Mesothelial cell of epicardium (in vitro differentiated cells): ENCODE results near the gene BCR. TPM values are rescaled to one million over a fixed set of nuclear protein-coding genes. Genes with fewer than 3 reads are reported as not detected.

Experiments
- DNase-seq, 2 experiments: peaks; one replicate each; pipeline ENCODE4 v3.0.0; 2021; ENCODE audit warnings: low spot score in 2 of 2; ENCODE audit not compliant: unreplicated experiment in 2 of 2
- H3K27ac Mint-ChIP-seq: 2 replicates; pipeline ENCODE4 v1.8.0; 2021; ENCODE audit warnings: mixed read lengths
- H3K27me3 Mint-ChIP-seq: 2 replicates; pipeline ENCODE4 v1.8.0; 2021; ENCODE audit warnings: low read depth, mixed read lengths
- H3K36me3 Mint-ChIP-seq: 2 replicates; pipeline ENCODE4 v1.8.0; 2021; ENCODE audit warnings: mixed read lengths
- H3K4me1 Mint-ChIP-seq: 2 replicates; pipeline ENCODE4 v1.8.0; 2021; ENCODE audit warnings: mixed read lengths
- H3K4me3 Mint-ChIP-seq: 2 replicates; pipeline ENCODE4 v1.8.0; 2021; ENCODE audit warnings: mild to moderate bottlenecking, moderate library complexity, mixed read lengths
- H3K9me3 Mint-ChIP-seq: 2 replicates; pipeline ENCODE4 v1.8.0; 2021; ENCODE audit warnings: mixed read lengths
- total RNA-seq: library from RNA; stranded (reverse); gene quantifications from 3 replicates; pipeline ENCODE4 v1.2.1, GENCODE V29; 2021
- TF ChIP-seq, protein P1 (sequence below): fragments of 200-600 bp; sonication (generic); IDR thresholded peaks from one replicate; pipeline ENCODE4 v1.5.0; 2021; ENCODE audit warnings: antibody characterized with exemption; ENCODE audit not compliant: unreplicated experiment

Gene BCR
- total RNA-seq, 1 donor from 2014 or later = 72.4 TPM

DNA sequence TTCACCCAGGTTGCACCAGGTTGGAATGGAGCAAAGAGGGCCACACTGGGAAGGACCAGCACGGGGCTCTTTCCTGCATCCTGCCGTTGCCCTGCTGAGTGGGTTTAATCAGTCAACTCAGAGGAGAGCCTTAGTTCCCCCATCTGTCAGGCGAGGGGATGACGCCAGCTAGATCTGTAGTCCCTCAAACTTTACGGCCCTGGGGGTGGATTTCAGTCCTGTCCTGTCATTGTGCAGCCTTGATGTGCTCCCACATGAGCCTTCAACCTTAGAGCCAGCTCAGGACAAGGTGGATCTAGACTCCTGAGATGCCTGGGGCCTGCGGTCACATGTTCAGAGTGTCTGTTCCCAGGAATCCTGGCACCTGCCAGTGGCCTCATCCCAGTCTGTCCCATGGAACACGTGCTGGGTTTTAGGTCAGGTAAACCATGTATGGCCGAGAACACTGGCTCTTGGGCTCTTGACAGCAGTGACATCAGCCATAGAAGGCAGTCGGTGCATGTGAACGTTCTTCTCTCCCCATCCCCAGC lies 104.3 kb downstream of the BCR start:
- no peaks in the 10 kb centered on the region for H3K27me3 Mint-ChIP-seq
- DNase-seq = no peak
- H3K4me3 Mint-ChIP-seq = no peak overlapping the region
- H3K4me1 Mint-ChIP-seq = no peaks in the 10 kb centered on the region
- H3K27ac Mint-ChIP-seq = no peak overlapping the region
- H3K36me3 Mint-ChIP-seq = peaks cover 5% of the 10 kb centered on the region
- TF ChIP-seq, protein P1, sequence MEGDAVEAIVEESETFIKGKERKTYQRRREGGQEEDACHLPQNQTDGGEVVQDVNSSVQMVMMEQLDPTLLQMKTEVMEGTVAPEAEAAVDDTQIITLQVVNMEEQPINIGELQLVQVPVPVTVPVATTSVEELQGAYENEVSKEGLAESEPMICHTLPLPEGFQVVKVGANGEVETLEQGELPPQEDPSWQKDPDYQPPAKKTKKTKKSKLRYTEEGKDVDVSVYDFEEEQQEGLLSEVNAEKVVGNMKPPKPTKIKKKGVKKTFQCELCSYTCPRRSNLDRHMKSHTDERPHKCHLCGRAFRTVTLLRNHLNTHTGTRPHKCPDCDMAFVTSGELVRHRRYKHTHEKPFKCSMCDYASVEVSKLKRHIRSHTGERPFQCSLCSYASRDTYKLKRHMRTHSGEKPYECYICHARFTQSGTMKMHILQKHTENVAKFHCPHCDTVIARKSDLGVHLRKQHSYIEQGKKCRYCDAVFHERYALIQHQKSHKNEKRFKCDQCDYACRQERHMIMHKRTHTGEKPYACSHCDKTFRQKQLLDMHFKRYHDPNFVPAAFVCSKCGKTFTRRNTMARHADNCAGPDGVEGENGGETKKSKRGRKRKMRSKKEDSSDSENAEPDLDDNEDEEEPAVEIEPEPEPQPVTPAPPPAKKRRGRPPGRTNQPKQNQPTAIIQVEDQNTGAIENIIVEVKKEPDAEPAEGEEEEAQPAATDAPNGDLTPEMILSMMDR = no peak
- no peaks in the 10 kb centered on the region for H3K9me3 Mint-ChIP-seq

DNA sequence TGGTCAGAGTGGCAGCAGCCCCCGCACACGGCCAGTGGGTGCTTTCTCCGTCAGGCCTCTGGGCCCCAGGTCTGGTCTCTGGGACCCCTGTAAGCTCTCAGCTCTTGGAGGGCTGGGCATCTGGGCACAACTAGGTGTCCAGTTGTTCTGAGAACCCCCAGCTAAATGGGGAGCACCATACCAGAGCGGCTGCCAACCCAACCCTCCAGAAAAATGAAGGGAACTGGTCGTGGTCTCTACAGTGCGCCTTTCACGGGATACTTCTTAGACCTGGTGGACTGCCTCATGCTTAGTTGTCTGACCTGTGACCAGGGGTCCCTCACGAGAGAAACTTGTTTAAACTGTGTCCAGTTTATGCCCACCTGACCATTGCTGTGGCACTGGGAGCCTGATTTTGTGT lies 104.9 kb downstream of the BCR start:
- no peaks in the 10 kb centered on the region for H3K4me1 Mint-ChIP-seq
- no peak for DNase-seq
- no peak overlapping the region for H3K27ac Mint-ChIP-seq
- no peaks in the 10 kb centered on the region for H3K27me3 Mint-ChIP-seq
- H3K9me3 Mint-ChIP-seq = no peaks in the 10 kb centered on the region
- H3K36me3 Mint-ChIP-seq = peaks cover 8% of the 10 kb centered on the region
- H3K4me3 Mint-ChIP-seq = no peak overlapping the region
- TF ChIP-seq, protein P1 = no peak

DNA sequence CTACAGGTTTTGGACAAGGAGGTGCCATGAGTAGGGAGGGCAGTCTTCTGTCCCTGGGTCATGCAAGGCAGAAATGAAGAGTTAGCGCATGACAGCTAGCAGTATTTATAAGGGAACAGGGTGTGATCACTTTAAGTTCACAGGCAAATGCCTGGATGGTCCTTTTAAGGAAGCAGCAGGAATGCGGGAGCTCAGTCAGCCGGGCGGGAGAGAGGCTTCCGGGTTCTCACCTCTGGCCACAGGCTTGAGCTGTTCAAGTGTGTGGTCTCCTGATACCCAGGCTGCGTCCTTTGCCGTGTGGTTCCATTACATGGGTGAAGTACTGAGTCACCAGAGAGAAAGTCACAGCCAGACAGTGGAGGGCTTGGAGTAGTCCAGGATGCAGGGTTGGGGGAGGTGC lies 105.4 kb downstream of the BCR start:
- Mint-ChIP-seq H3K36me3 (peaks cover 9% of the 10 kb centered on the region), H3K4me1 (no peaks in the 10 kb centered on the region), H3K9me3 (no peaks in the 10 kb centered on the region), H3K4me3 (no peak overlapping the region), H3K27me3 (no peaks in the 10 kb centered on the region), H3K27ac (no peak overlapping the region)
- DNase-seq = no peak
- TF ChIP-seq, protein P1 = no peak

DNA sequence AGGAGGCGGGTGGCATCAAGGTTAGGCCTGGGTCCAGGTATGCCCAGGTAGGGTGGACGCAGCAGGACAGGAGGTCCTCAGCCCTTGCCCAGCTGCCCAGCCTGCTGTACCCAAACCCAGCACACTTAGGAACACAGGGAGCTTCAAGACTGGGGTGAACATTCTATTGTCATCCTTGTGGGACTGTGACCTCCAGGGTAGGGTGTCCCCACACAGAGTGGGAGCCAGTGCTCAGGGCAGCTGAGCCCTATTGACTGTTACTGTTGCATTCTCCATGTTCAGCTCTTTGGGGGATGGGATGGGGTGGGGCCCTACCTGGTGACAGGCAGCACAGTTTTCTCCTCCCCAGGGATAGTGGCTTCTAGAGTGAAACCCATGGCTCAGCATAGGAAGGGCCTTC lies 106.0 kb downstream of the BCR start:
- no peak for DNase-seq
- H3K27ac Mint-ChIP-seq = no peak overlapping the region
- no peaks in the 10 kb centered on the region for H3K27me3 Mint-ChIP-seq
- H3K4me3 Mint-ChIP-seq = no peak overlapping the region
- no peaks in the 10 kb centered on the region for H3K9me3 Mint-ChIP-seq
- H3K36me3 Mint-ChIP-seq = peaks cover 12% of the 10 kb centered on the region
- H3K4me1 Mint-ChIP-seq = no peaks in the 10 kb centered on the region
- TF ChIP-seq, protein P1 = no peak

DNA sequence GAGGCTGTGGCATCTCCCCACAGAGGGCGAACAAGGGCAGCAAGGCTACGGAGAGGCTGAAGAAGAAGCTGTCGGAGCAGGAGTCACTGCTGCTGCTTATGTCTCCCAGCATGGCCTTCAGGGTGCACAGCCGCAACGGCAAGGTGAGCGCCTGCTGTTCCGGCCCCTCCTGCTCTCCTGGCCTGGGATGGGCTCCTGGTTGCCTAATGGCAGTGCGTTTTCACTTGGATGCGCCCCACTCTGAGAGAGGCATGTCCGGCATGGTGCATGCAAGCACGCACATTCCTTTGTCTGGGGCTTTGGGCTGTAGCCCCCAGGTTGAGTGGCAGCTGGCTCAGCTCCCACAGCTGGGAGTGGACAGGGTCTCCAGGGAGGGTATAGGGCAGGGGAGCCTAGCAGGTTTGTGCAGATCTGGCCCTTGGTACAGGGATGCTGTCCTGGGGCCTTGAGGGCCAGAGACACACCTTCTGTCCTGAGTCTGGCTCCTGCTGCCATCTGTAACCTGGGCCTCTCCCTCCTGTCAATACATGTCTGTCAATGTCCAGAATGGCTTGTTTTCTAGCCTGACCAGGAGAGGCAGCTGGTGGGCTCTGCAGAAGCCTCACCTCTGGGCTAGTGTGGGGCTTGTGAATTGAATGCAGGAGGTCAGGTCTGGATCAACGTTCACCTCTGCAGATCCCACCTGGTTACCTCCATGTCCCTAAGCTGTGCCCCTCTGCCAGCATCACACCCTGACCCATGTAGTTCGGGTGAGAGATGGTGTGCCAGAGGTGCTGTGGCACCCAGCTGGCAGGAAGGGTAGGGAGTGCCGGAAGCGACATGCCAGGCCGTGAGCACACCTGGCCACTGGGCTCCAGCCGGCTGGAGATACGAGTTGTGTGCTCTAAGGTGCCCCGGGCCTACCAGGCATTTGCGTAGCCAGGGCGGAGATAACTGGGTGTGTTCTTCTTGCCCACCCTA lies 107.1 kb downstream of the BCR start:
- H3K4me1 Mint-ChIP-seq = no peaks in the 10 kb centered on the region
- H3K36me3 Mint-ChIP-seq = peaks cover 17% of the 10 kb centered on the region
- no peak overlapping the region for H3K4me3 Mint-ChIP-seq
- H3K27ac Mint-ChIP-seq = no peak overlapping the region
- no peaks in the 10 kb centered on the region for H3K27me3 Mint-ChIP-seq
- DNase-seq = no peak
- no peaks in the 10 kb centered on the region for H3K9me3 Mint-ChIP-seq
- TF ChIP-seq, protein P1 = no peak
